SK-N-SH (cell line): ENCODE measurements around the gene ME3. TPM values are rescaled to one million over a fixed set of nuclear protein-coding genes. Genes with fewer than 3 reads are reported as not detected.
A peak's percentile ranks its signal among the peaks of the same experiment; 100 is the strongest.
"Not testable (repeated sequence)": the region's sequence is repeated elsewhere in the genome, so short reads cannot be mapped to it uniquely, and the experiment has no call there.

Experiments used
- CTCF ChIA-PET: fragments of 300-600, 350-600 bp; formaldehyde crosslinking; extraction: SDS; loops from one replicate; lab custom pipeline; 2021; lab: Yijun Ruan, JAX
- POLR2A ChIA-PET: fragments of 350-600 bp; sonication (Branson Sonifier 250); formaldehyde crosslinking; extraction: SDS; loops from one replicate; lab custom pipeline; 2020; ENCODE audit warnings: antibody characterized with exemption, inconsistent platforms; lab: Yijun Ruan, JAX
- DNase-seq: peaks from one replicate; pipeline ENCODE4 v3.0.0; 2012
- H2AFZ ChIP-seq: fragments of 200-600 bp; sonication (generic); 2 replicates; pipeline ENCODE4 v1.8.1; 2016; ENCODE audit warnings: antibody characterized with exemption, mild to moderate bottlenecking, low read depth
- H3F3A ChIP-seq: fragments of 200-600 bp; sonication (generic); replicated peaks from 2 replicates; pipeline ENCODE3; 2016; ENCODE audit warnings: antibody characterized with exemption, mild to moderate bottlenecking; ENCODE audit not compliant: insufficient read depth
- H3K27ac ChIP-seq, 2 experiments: fragments of 200-500 bp in 1 of 2; fragments of 200-600 bp in 1 of 2; sonication (Bioruptor generic) in 1 of 2; sonication (generic), shearing (Covaris generic) in 1 of 2; 2 replicates each; pipeline versions ENCODE4 v1.5.1 to v1.6.1; 2014 to 2016; ENCODE audit warnings: low read depth in 2 of 2, inconsistent platforms in 1 of 2, low read length in 1 of 2, mild to moderate bottlenecking in 1 of 2, mixed read lengths in 1 of 2
- H3K27me3 ChIP-seq: fragments of 200-600 bp; sonication (generic), shearing (Covaris generic); 2 replicates; pipeline ENCODE4 v1.6.1; 2016; ENCODE audit warnings: mixed run types; ENCODE audit not compliant: insufficient read depth
- H3K36me3 ChIP-seq, 2 experiments: fragments of 200-500 bp in 1 of 2; fragments of 200-600 bp in 1 of 2; sonication (Bioruptor generic) in 1 of 2; sonication (generic) in 1 of 2; replicated peaks in 1 of 2; 2 replicates each; pipeline versions ENCODE3 to v1.5.1; 2014 to 2016; ENCODE audit warnings: low read length in 1 of 2, mild to moderate bottlenecking in 1 of 2; ENCODE audit not compliant: insufficient read depth in 2 of 2, control insufficient read depth in 1 of 2
- H3K4me1 ChIP-seq, 2 experiments: fragments of 200-500 bp in 1 of 2; fragments of 200-600 bp in 1 of 2; sonication (Bioruptor generic) in 1 of 2; sonication (generic), shearing (Covaris generic) in 1 of 2; 2 replicates each; pipeline versions ENCODE4 v1.5.1 to v1.6.1; 2014 to 2016; ENCODE audit warnings: low read depth in 1 of 2, low read length in 1 of 2, mixed run types in 1 of 2; ENCODE audit not compliant: insufficient read depth in 2 of 2, control insufficient read depth in 1 of 2
- H3K4me2 ChIP-seq: fragments of 200-600 bp; sonication (generic), shearing (Covaris generic); 2 replicates; pipeline ENCODE4 v1.6.1; 2017; ENCODE audit warnings: mixed run types
- H3K4me3 ChIP-seq, 2 experiments: fragments of 200-500 bp in 1 of 2; fragments of 200-600 bp in 1 of 2; sonication (Bioruptor generic) in 1 of 2; sonication (generic), shearing (Covaris generic) in 1 of 2; 2 replicates each; pipeline versions ENCODE4 v1.5.1 to v1.8.1; 2014 to 2016; ENCODE audit warnings: low read depth in 2 of 2, inconsistent platforms in 1 of 2, low read length in 1 of 2, mild to moderate bottlenecking in 1 of 2, mixed read lengths in 1 of 2, moderate library complexity in 1 of 2
- H3K79me2 ChIP-seq: fragments of 200-600 bp; sonication (generic); 2 replicates; pipeline ENCODE4 v1.8.1; 2017; ENCODE audit warnings: mild to moderate bottlenecking; ENCODE audit not compliant: insufficient read depth
- H3K9ac ChIP-seq: fragments of 200-600 bp; sonication (generic); 2 replicates; pipeline ENCODE4 v1.6.1; 2017; ENCODE audit warnings: mixed run types
- H3K9me2 ChIP-seq: fragments of 200-600 bp; sonication (generic); 2 replicates; pipeline ENCODE4 v1.6.1; 2017; ENCODE audit warnings: mixed run types
- H3K9me3 ChIP-seq: fragments of 200-600 bp; sonication (generic); 2 replicates; pipeline ENCODE4 v1.6.1; 2017; ENCODE audit warnings: mixed run types, mild to moderate bottlenecking, moderate library complexity
- H4K20me1 ChIP-seq: fragments of 200-600 bp; sonication (generic); 2 replicates; pipeline ENCODE4 v1.6.1; 2017; ENCODE audit warnings: mild to moderate bottlenecking, mixed run types; ENCODE audit not compliant: insufficient read depth
- CHD2 ChIP-seq: fragments of 150-350 bp; IDR thresholded peaks from 2 replicates; pipeline ENCODE4 v1.6.1; 2018; ENCODE audit warnings: low read length; ENCODE audit not compliant: partially characterized antibody
- FOXJ3 ChIP-seq: sonication (generic); formaldehyde crosslinking; IDR thresholded peaks from 2 replicates; pipeline ENCODE4 v1.5.1; 2020; ENCODE audit warnings: mild to moderate bottlenecking, missing genetic modification reagents
- NFIC ChIP-seq: IDR thresholded peaks from 2 replicates; pipeline ENCODE4 v1.4.0; 2012; ENCODE audit warnings: borderline replicate concordance
- TAF1 ChIP-seq: IDR thresholded peaks from 2 replicates; pipeline ENCODE4 v1.6.1; 2012; ENCODE audit warnings: low read depth, mild to moderate bottlenecking, low read length, moderate library complexity, borderline replicate concordance
- TEAD4 ChIP-seq: IDR thresholded peaks from 2 replicates; pipeline ENCODE4 v1.4.0; 2012; ENCODE audit warnings: mild to moderate bottlenecking, borderline replicate concordance; ENCODE audit not compliant: insufficient read depth
- WGBS: methylation state at CpG from one replicate; pipeline ENCODE4 v1.1.6; 2017; ENCODE audit warnings: low lambda C conversion rate; 5-methylcytosine and 5-hydroxymethylcytosine counted together
- polyA plus RNA-seq, 3 experiments: library from polyadenylated mRNA; depleted of rRNA; stranded (reverse); fragments of >200 nt; gene quantifications; 2 replicates each; pipeline ENCODE4 v1.2.3, GENCODE V29; 2012
- TF ChIP-seq, protein P1 (sequence below): fragments of 150-350 bp; IDR thresholded peaks from 2 replicates; pipeline ENCODE4 v1.6.1; 2016; ENCODE audit warnings: mild to moderate bottlenecking, low read depth, low read length
- TF ChIP-seq, protein P2 (sequence below): IDR thresholded peaks from 2 replicates; pipeline ENCODE4; 2012

ME3 gene
- polyA plus RNA-seq, 1 of the 3 experiments (the other 2 are of a cell fraction): 22.0 TPM

DNA sequence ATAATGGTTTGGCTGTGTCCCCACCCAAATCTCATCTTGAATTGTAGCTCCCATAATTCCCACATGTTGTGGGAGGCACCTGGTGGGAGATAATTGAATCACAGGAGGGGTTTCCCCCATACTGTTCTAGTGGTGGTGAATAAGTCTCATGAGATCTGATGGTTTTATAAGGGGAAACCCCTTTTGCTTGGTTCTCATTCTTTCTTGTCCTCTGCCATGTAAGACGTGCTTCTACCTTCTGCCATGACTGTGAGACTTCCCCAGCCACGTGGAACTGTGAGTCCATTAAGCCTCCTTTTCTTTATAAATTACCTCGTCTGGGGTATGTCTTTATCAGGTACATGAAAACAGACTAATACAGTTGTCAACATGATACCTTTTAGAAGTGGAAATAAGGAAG is 53.0 kb downstream of the ME3 start:
- H4K20me1 ChIP-seq, H3K9me2 ChIP-seq, H3K4me2 ChIP-seq, H3K9ac ChIP-seq, H3K27ac ChIP-seq, POLR2A ChIA-PET, H3K9me3 ChIP-seq, H3K79me2 ChIP-seq, H3K36me3 ChIP-seq, H3K27me3 ChIP-seq, DNase-seq, H2AFZ ChIP-seq, H3K4me3 ChIP-seq: not testable (repeated sequence)
- CTCF ChIA-PET: interaction anchor here (1.1 to 4.4 kb wide), 2 partner anchors 8 to 11 kb away, joined by 3 to 27 read pairs; no protein-coding TSS in a partner anchor
- WGBS: 78% methylated on average over 3 of the region's 3 CpGs
- peaks cover 31% of the 10 kb centered on the region for H3F3A ChIP-seq
- H3K4me1 ChIP-seq: peaks cover 0 to 13% of the 10 kb centered on the region in 2 experiments; a peak in 2 of 4 replicates

DNA sequence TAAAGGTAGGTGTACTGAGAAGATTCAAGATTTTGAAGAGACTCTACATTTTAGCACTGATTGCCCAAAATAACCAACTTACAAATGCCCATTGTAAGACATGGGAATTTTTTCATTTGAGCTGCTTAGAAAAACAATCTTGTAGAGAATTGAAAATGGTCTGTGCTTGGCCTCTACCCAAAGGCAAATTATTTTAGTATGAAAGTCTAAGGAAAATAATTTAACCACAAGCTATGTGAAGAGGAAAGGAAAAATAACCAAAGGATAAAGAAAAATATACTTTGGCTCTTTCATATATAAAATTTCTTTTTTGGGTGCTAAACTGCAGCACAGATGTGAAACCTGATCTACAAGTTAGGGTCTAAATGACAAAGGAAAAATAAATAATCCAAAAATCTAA is 54.9 kb downstream of the ME3 start:
- H2AFZ ChIP-seq: no peak overlapping the region
- peaks cover 0 to 8% of the 10 kb centered on the region in 2 experiments; a peak in 2 of 4 replicates for H3K4me1 ChIP-seq
- H3K9ac ChIP-seq: no peak overlapping the region
- H3K4me3 ChIP-seq: no peak overlapping the region
- no peak for DNase-seq
- H3F3A ChIP-seq: peaks cover 19% of the 10 kb centered on the region
- no peaks in the 10 kb centered on the region for H3K27me3 ChIP-seq
- CTCF ChIA-PET: interaction anchor here (0.6 to 4.4 kb wide), 2 partner anchors 9 to 181 kb away, joined by 3 to 27 read pairs; no protein-coding TSS in a partner anchor
- TF ChIP-seq FOXJ3 (CRISPR knock-in tag) (no peak), NFIC (0 out of 2 replicates have a peak, but pooled peaks have one; percentile 8), CHD2 (no peak)
- TF ChIP-seq, protein P1, sequence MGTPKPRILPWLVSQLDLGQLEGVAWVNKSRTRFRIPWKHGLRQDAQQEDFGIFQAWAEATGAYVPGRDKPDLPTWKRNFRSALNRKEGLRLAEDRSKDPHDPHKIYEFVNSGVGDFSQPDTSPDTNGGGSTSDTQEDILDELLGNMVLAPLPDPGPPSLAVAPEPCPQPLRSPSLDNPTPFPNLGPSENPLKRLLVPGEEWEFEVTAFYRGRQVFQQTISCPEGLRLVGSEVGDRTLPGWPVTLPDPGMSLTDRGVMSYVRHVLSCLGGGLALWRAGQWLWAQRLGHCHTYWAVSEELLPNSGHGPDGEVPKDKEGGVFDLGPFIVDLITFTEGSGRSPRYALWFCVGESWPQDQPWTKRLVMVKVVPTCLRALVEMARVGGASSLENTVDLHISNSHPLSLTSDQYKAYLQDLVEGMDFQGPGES: no peak
- H4K20me1 ChIP-seq: no peaks in the 10 kb centered on the region
- H3K9me3 ChIP-seq: no peaks in the 10 kb centered on the region
- no peaks in the 10 kb centered on the region for H3K36me3 ChIP-seq
- H3K79me2 ChIP-seq: no peaks in the 10 kb centered on the region
- POLR2A ChIA-PET: no interaction called here
- H3K4me2 ChIP-seq: peak overlapping the region; percentile 15; the same call in 1 of the 2 replicates
- H3K27ac ChIP-seq: peak overlapping the region in 1 of 2 experiments; percentile 75; a peak in 2 of 4 replicates
- no peaks in the 10 kb centered on the region for H3K9me2 ChIP-seq

DNA sequence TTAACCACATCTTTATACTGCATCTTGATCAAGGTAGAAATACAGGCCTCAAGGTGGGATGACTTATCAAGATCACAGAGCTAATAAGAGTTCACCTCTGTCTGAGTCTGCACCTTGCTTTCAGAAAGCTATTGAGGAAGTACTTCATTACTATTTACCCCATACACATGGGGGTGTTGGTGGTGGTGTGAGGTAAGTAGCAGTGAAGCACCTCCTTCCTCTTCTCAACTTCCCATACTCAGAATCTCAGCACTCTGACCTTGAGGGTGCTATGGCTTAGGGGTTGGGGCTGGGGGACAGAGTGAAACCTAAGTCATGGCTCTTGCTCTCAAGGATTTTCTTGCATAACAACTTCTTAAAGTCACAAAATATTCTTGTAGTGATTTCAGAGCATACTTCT is 56.9 kb downstream of the ME3 start:
- peaks cover 10% of the 10 kb centered on the region for H3F3A ChIP-seq
- TF ChIP-seq, protein P2, sequence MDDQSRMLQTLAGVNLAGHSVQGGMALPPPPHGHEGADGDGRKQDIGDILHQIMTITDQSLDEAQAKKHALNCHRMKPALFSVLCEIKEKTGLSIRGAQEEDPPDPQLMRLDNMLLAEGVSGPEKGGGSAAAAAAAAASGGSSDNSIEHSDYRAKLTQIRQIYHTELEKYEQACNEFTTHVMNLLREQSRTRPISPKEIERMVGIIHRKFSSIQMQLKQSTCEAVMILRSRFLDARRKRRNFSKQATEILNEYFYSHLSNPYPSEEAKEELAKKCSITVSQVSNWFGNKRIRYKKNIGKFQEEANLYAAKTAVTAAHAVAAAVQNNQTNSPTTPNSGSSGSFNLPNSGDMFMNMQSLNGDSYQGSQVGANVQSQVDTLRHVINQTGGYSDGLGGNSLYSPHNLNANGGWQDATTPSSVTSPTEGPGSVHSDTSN: no peak
- no peak for TF ChIP-seq TEAD4
- no peak for TF ChIP-seq TAF1
- no peaks in the 10 kb centered on the region for H3K9me3 ChIP-seq
- H3K36me3 ChIP-seq: no peaks in the 10 kb centered on the region
- H3K79me2 ChIP-seq: no peaks in the 10 kb centered on the region
- no peak overlapping the region for H3K27ac ChIP-seq
- H3K27me3 ChIP-seq: no peaks in the 10 kb centered on the region
- no peaks in the 10 kb centered on the region for H3K9me2 ChIP-seq
- H3K9ac ChIP-seq: no peak overlapping the region
- ChIA-PET CTCF (no interaction called here), POLR2A (no interaction called here)
- no peak for DNase-seq
- no peak overlapping the region for H3K4me2 ChIP-seq
- H4K20me1 ChIP-seq: no peaks in the 10 kb centered on the region
- H3K4me3 ChIP-seq: no peak overlapping the region
- no peak overlapping the region for H2AFZ ChIP-seq
- peaks cover 3 to 4% of the 10 kb centered on the region in 2 experiments; a peak in 1 of 4 replicates for H3K4me1 ChIP-seq
